ENCODE data around the gene ZNF79.
A peak's percentile ranks its signal among the peaks of the same experiment; 100 is the strongest.

The ZNF79 gene

GRCh38 chr9:127451608-127451857 is 27.4 kb downstream of the ZNF79 start:
- peaks cover 68% of the 10 kb centered on the region for H3K36me3 ChIP-seq (ENCODE audit: low read depth)
- ATAC-seq (ENCODE audit: low read depth), result no peak
- H3K4me3 ChIP-seq (ENCODE audit: severe bottlenecking), result peak overlapping the region; percentile 89
- H3K4me1 ChIP-seq (ENCODE audit: insufficient read depth, poor library complexity, severe bottlenecking), result no peaks in the 10 kb centered on the region
- H3K27ac ChIP-seq (ENCODE audit: poor library complexity, severe bottlenecking), result peak overlapping the region; percentile 96
- H3K9me3 ChIP-seq (ENCODE audit: severe bottlenecking), result no peaks in the 10 kb centered on the region
- no peak for DNase-seq (ENCODE audit: low spot score)
- TF ChIP-seq CTCF (IDR thresholded peaks at IDR 0.05; ENCODE audit: poor library complexity, severe bottlenecking), result no peak
- no peaks in the 10 kb centered on the region for H3K27me3 ChIP-seq (ENCODE audit: insufficient read depth, poor library complexity, severe bottlenecking)

GRCh38 chr9:127451858-127452656 is 27.9 kb downstream of the ZNF79 start:
- Histone ChIP-seq H3K4me1 (ENCODE audit: insufficient read depth, poor library complexity, severe bottlenecking) (no peaks in the 10 kb centered on the region), H3K9me3 (ENCODE audit: severe bottlenecking) (no peaks in the 10 kb centered on the region), H3K27ac (ENCODE audit: poor library complexity, severe bottlenecking) (peak overlapping the region; percentile 96), H3K27me3 (ENCODE audit: insufficient read depth, poor library complexity, severe bottlenecking) (no peaks in the 10 kb centered on the region), H3K4me3 (ENCODE audit: severe bottlenecking) (peak overlapping the region; percentile 89), H3K36me3 (ENCODE audit: low read depth) (peaks cover 66% of the 10 kb centered on the region)
- ATAC-seq (ENCODE audit: low read depth), result peak; percentile 55
- DNase-seq (ENCODE audit: low spot score), result no peak
- no peak for TF ChIP-seq CTCF (IDR thresholded peaks at IDR 0.05; ENCODE audit: poor library complexity, severe bottlenecking)

- DNase-seq (ENCODE audit: low spot score) (no peak), ATAC-seq (ENCODE audit: low read depth) (no peak)
- peaks cover 66% of the 10 kb centered on the region for H3K36me3 ChIP-seq (ENCODE audit: low read depth)
- TF ChIP-seq CTCF (IDR thresholded peaks at IDR 0.05; ENCODE audit: poor library complexity, severe bottlenecking), result no peak
- H3K9me3 ChIP-seq (ENCODE audit: severe bottlenecking), result no peaks in the 10 kb centered on the region
- H3K4me3 ChIP-seq (ENCODE audit: severe bottlenecking), result peak overlapping the region; percentile 89
- H3K27me3 ChIP-seq (ENCODE audit: insufficient read depth, poor library complexity, severe bottlenecking), result no peaks in the 10 kb centered on the region
- peak overlapping the region; percentile 96 for H3K27ac ChIP-seq (ENCODE audit: poor library complexity, severe bottlenecking)
- H3K4me1 ChIP-seq (ENCODE audit: insufficient read depth, poor library complexity, severe bottlenecking), result no peaks in the 10 kb centered on the region
Observed at GRCh38 chr9:127452691-127453090, 28.5 kb downstream of the ZNF79 start.

- peak; percentile 32 for TF ChIP-seq CTCF (IDR thresholded peaks at IDR 0.05; ENCODE audit: poor library complexity, severe bottlenecking)
- Histone ChIP-seq H3K27me3 (ENCODE audit: insufficient read depth, poor library complexity, severe bottlenecking) (no peaks in the 10 kb centered on the region), H3K4me3 (ENCODE audit: severe bottlenecking) (no peak overlapping the region), H3K36me3 (ENCODE audit: low read depth) (peaks cover 56% of the 10 kb centered on the region), H3K27ac (ENCODE audit: poor library complexity, severe bottlenecking) (no peak overlapping the region), H3K4me1 (ENCODE audit: insufficient read depth, poor library complexity, severe bottlenecking) (no peaks in the 10 kb centered on the region), H3K9me3 (ENCODE audit: severe bottlenecking) (no peaks in the 10 kb centered on the region)
- ATAC-seq (ENCODE audit: low read depth) (no peak), DNase-seq (ENCODE audit: low spot score) (no peak)
Observed at GRCh38 chr9:127455324-127455992, 31.3 kb downstream of the ZNF79 start.
